Nephron progenitor cell (in vitro differentiated cells): ENCODE results near the gene NAIF1.
A peak's percentile ranks its signal among the peaks of the same experiment; 100 is the strongest.

Source experiments
- DNase-seq: peaks from one replicate; pipeline ENCODE4 v3.0.0; 2021
- H3K27ac Mint-ChIP-seq: 2 replicates; pipeline ENCODE4 v1.8.0; 2021; ENCODE audit warnings: mild to moderate bottlenecking, moderate library complexity, mixed read lengths
- H3K27me3 Mint-ChIP-seq: 2 replicates; pipeline ENCODE4 v1.8.0; 2021; ENCODE audit warnings: mild to moderate bottlenecking, low read depth, mixed read lengths; ENCODE audit not compliant: poor library complexity
- H3K36me3 Mint-ChIP-seq: 2 replicates; pipeline ENCODE4 v1.8.0; 2021; ENCODE audit warnings: low read depth, mixed read lengths
- H3K4me1 Mint-ChIP-seq: 2 replicates; pipeline ENCODE4 v1.8.0; 2021; ENCODE audit warnings: mixed read lengths
- H3K4me3 Mint-ChIP-seq: 2 replicates; pipeline ENCODE4 v1.8.0; 2021; ENCODE audit warnings: mild to moderate bottlenecking, moderate library complexity, mixed read lengths
- H3K9me3 Mint-ChIP-seq: 2 replicates; pipeline ENCODE4 v1.8.0; 2021; ENCODE audit warnings: mild to moderate bottlenecking, moderate library complexity, mixed read lengths
- CTCF ChIP-seq: fragments of 200-600 bp; sonication (generic); IDR thresholded peaks from 2 replicates; pipeline ENCODE4 v1.5.0; 2021; ENCODE audit warnings: antibody characterized with exemption

NAIF1 gene

GRCh38 chr9:128054087-128054486 is 13.0 kb downstream of the NAIF1 start:
- TF ChIP-seq CTCF: no peak
- no peak for DNase-seq
- Mint-ChIP-seq H3K36me3 (no peaks in the 10 kb centered on the region), H3K4me1 (peaks cover 61% of the 10 kb centered on the region), H3K4me3 (no peak overlapping the region), H3K27me3 (no peaks in the 10 kb centered on the region), H3K9me3 (no peaks in the 10 kb centered on the region), H3K27ac (no peak overlapping the region)

GRCh38 chr9:128053560-128053959 is 13.6 kb downstream of the NAIF1 start:
- peak overlapping the region; percentile 2 for H3K27ac Mint-ChIP-seq
- H3K4me3 Mint-ChIP-seq: no peak overlapping the region

GRCh38 chr9:128051932-128052709 is 15.0 kb downstream of the NAIF1 start:
- no peak for DNase-seq
- peaks cover 50% of the 10 kb centered on the region for H3K4me1 Mint-ChIP-seq
- H3K27me3 Mint-ChIP-seq: no peaks in the 10 kb centered on the region
- no peak overlapping the region for H3K4me3 Mint-ChIP-seq
- TF ChIP-seq CTCF: no peak
- H3K9me3 Mint-ChIP-seq: no peaks in the 10 kb centered on the region
- H3K36me3 Mint-ChIP-seq: no peaks in the 10 kb centered on the region
- H3K27ac Mint-ChIP-seq: no peak overlapping the region

More at GRCh38 chr9:128053560-128053959, 13.6 kb downstream of the NAIF1 start:
- no peak for TF ChIP-seq CTCF
- H3K4me1 Mint-ChIP-seq: peaks cover 61% of the 10 kb centered on the region
- DNase-seq: no peak
- H3K9me3 Mint-ChIP-seq: no peaks in the 10 kb centered on the region
- no peaks in the 10 kb centered on the region for H3K27me3 Mint-ChIP-seq
- no peaks in the 10 kb centered on the region for H3K36me3 Mint-ChIP-seq

GRCh38 chr9:128049843-128050242 is 17.3 kb downstream of the NAIF1 start:
- no peaks in the 10 kb centered on the region for H3K27me3 Mint-ChIP-seq
- no peak overlapping the region for H3K27ac Mint-ChIP-seq
- H3K4me3 Mint-ChIP-seq: no peak overlapping the region
- H3K36me3 Mint-ChIP-seq: no peaks in the 10 kb centered on the region
- H3K4me1 Mint-ChIP-seq: peaks cover 41% of the 10 kb centered on the region
- no peaks in the 10 kb centered on the region for H3K9me3 Mint-ChIP-seq
- TF ChIP-seq CTCF: no peak
- no peak for DNase-seq

DNA sequence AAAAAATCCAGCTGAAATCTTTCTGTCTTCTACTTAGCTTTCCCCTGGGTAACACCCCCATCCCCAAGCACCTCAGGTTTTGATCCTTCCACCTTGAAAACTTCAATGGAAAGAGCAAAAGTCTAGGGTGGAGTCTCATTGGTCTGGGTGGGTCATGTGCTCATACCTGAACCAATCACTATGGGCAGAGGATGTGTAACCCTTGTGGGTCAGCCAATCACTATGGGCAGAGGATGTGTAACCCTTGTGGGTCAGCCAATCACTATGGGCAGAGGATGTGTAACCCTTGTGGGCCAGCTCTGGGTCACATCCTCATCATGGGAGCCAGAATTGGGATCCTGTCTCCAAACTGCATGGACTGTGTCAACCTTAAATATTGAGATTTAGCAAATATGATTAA is 18.5 kb downstream of the NAIF1 start:
- Mint-ChIP-seq H3K4me1 (peaks cover 40% of the 10 kb centered on the region), H3K27ac (no peak overlapping the region), H3K27me3 (peaks cover 5% of the 10 kb centered on the region), H3K36me3 (no peaks in the 10 kb centered on the region), H3K4me3 (no peak overlapping the region), H3K9me3 (no peaks in the 10 kb centered on the region)
- no peak for TF ChIP-seq CTCF
- DNase-seq: no peak

DNA sequence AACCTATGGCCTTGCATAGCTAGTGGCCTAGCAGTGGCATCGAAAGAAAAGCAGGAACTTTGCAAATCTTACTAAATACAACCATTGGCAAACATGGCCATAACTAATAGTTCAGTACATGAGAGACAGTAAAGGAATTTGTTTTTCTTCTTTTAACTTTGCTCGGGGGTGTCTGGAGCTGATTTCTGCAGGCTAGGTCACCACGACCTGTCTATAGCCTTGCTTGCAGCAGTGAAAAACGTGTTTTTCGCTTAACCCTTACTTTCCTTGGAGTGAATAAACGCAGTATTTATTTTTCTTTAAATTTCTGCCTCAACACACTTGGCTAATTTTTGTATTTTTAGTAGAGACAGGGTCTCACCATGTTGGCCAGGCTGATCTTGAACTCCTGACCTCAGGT is 19.9 kb downstream of the NAIF1 start:
- Mint-ChIP-seq H3K4me3 (no peak overlapping the region), H3K27ac (no peak overlapping the region), H3K4me1 (peaks cover 45% of the 10 kb centered on the region), H3K36me3 (no peaks in the 10 kb centered on the region), H3K27me3 (peaks cover 5% of the 10 kb centered on the region), H3K9me3 (no peaks in the 10 kb centered on the region)
- TF ChIP-seq CTCF: no peak
- no peak for DNase-seq
